B cell (primary cell): ENCODE data around the gene ALOX15B. TPM values are rescaled to one million over a fixed set of nuclear protein-coding genes. Genes with fewer than 3 reads are reported as not detected.

ENCODE experiments used
- ATAC-seq: fragments of 200-7000 bp; cut with Tn5 transposase; one replicate; pipeline ENCODE4 v1.10.0; 2021; ENCODE audit warnings: low read depth, mild to moderate bottlenecking, moderate number of reproducible peaks, moderate library complexity
- CTCF ChIA-PET: fragments of 350-600 bp; sonication (Branson Sonifier 250); formaldehyde crosslinking; loops from one replicate; lab custom pipeline; 2021; ENCODE audit warnings: antibody characterized with exemption, inconsistent platforms; lab: Charles Lee
- POLR2A ChIA-PET: fragments of 350-600 bp; sonication (Branson Sonifier 250); formaldehyde crosslinking; loops from one replicate; lab custom pipeline; 2021; ENCODE audit warnings: antibody characterized with exemption; lab: Charles Lee
- DNase-seq: peaks from one replicate; pipeline ENCODE4 v3.0.0; 2013
- H2AFZ ChIP-seq: 2 replicates; pipeline ENCODE4 v1.6.1; 2012; ENCODE audit warnings: mild to moderate bottlenecking, low read depth, low read length; ENCODE audit not compliant: insufficient read depth, poor library complexity, severe bottlenecking
- H3K27ac ChIP-seq, 2 donors: 1 replicate in 1 of 2; 2 replicates in 1 of 2; pipeline ENCODE4 v1.5.1; 2012 to 2013; ENCODE audit warnings: low read length in 2 of 2, mild to moderate bottlenecking in 2 of 2, moderate library complexity in 1 of 2
- H3K27me3 ChIP-seq, 4 experiments: fragments of 200-600 bp in 1 of 4; sonication (generic) in 1 of 4; replicated peaks in 1 of 4; 1 replicate in 2 of 4; 2 replicates in 2 of 4; pipeline versions ENCODE4 v1.6.1 to v1.7.0; 2013 to 2016; ENCODE audit warnings: low read length in 3 of 4, mild to moderate bottlenecking in 2 of 4, mixed read lengths in 1 of 4, moderate library complexity in 1 of 4; ENCODE audit not compliant: insufficient read depth in 4 of 4, control insufficient read depth in 3 of 4; ENCODE audit errors: control extremely low read depth in 1 of 4
- H3K36me3 ChIP-seq, 2 experiments: replicated peaks in 1 of 2; 1 replicate in 1 of 2; 2 replicates in 1 of 2; pipeline versions ENCODE4 v1.6.1 to v1.7.1; 2013; ENCODE audit warnings: low read length in 1 of 2; ENCODE audit not compliant: insufficient read depth in 2 of 2, control insufficient read depth in 1 of 2; ENCODE audit errors: control extremely low read depth in 1 of 2, extremely low read depth in 1 of 2
- H3K4me1 ChIP-seq, 2 donors: fragments of 200-600 bp in 1 of 2; sonication (generic) in 1 of 2; 1 replicate in 1 of 2; 2 replicates in 1 of 2; pipeline versions ENCODE4 v1.5.1 to v1.6.1; 2013 to 2017; ENCODE audit warnings: low read length in 2 of 2; ENCODE audit not compliant: control insufficient read depth in 2 of 2, insufficient read depth in 2 of 2
- H3K4me2 ChIP-seq: replicated peaks from 2 replicates; pipeline ENCODE3; 2012; ENCODE audit warnings: mild to moderate bottlenecking, low read depth, low read length; ENCODE audit not compliant: poor library complexity, severe bottlenecking
- H3K4me3 ChIP-seq, 5 experiments: fragments of 200-600 bp in 1 of 5; sonication (generic) in 1 of 5; 1 replicate in 3 of 5; 2 replicates in 2 of 5; pipeline versions ENCODE4 v1.5.1 to v1.7.0; 2011 to 2016; ENCODE audit warnings: low read length in 4 of 5, mild to moderate bottlenecking in 4 of 5, low read depth in 2 of 5, control low read depth in 1 of 5, moderate library complexity in 1 of 5; ENCODE audit not compliant: insufficient read depth in 1 of 5; ENCODE audit errors: control extremely low read depth in 1 of 5, extremely low read depth in 1 of 5
- H3K79me2 ChIP-seq: fragments of 200-600 bp; sonication (generic); one replicate; pipeline ENCODE4 v1.6.0; 2016; ENCODE audit warnings: low read length; ENCODE audit not compliant: control insufficient read depth, insufficient read depth
- H3K9ac ChIP-seq: fragments of 200-600 bp; sonication (generic); 2 replicates; pipeline ENCODE4 v1.6.1; 2017; ENCODE audit warnings: mild to moderate bottlenecking, low read length, moderate library complexity
- H3K9me3 ChIP-seq, 3 donors: one replicate each; pipeline versions ENCODE4 v1.6.1 to v1.7.1; 2013; ENCODE audit warnings: low read length in 2 of 3; ENCODE audit not compliant: control insufficient read depth in 2 of 3, insufficient read depth in 1 of 3; ENCODE audit errors: control extremely low read depth in 1 of 3
- H4K20me1 ChIP-seq: 2 replicates; pipeline ENCODE4 v1.6.0; 2012; ENCODE audit warnings: mild to moderate bottlenecking, low read length; ENCODE audit not compliant: insufficient read depth, control insufficient read depth, poor library complexity, severe bottlenecking
- H3K27ac Mint-ChIP-seq: one replicate; pipeline ENCODE4 v1.8.0; 2021; ENCODE audit warnings: mixed read lengths
- H3K27me3 Mint-ChIP-seq: one replicate; pipeline ENCODE4 v1.8.0; 2021; ENCODE audit warnings: mixed read lengths
- H3K4me1 Mint-ChIP-seq: one replicate; pipeline ENCODE4 v1.8.0; 2021; ENCODE audit warnings: mixed read lengths
- H3K4me3 Mint-ChIP-seq: one replicate; pipeline ENCODE4 v1.8.0; 2021; ENCODE audit warnings: mixed read lengths
- H3K9me3 Mint-ChIP-seq: one replicate; pipeline ENCODE4 v1.8.0; 2022; ENCODE audit warnings: mixed read lengths; ENCODE audit not compliant: insufficient read depth
- CTCF ChIP-seq: fragments of 200-600 bp; IDR thresholded peaks from one replicate; pipeline ENCODE4 v1.8.0; 2022; ENCODE audit warnings: antibody characterized with exemption, mild to moderate bottlenecking
- EZH2 ChIP-seq: IDR thresholded peaks from 2 replicates; pipeline ENCODE4 v1.6.1; 2012; ENCODE audit warnings: borderline replicate concordance, low read depth, mild to moderate bottlenecking, moderate library complexity, low read length; ENCODE audit not compliant: insufficient read depth, poor library complexity, severe bottlenecking
- WGBS: methylation state at CpG from one replicate; pipeline ENCODE4 v1.1.5; 2013; ENCODE audit warnings: missing lambda C conversion rate; ENCODE audit not compliant: insufficient coverage; 5-methylcytosine and 5-hydroxymethylcytosine counted together
- intact Hi-C: fragments of 100-400 bp; cut with micrococcal nuclease; formaldehyde crosslinking; loops from one replicate; pipeline ENCODE4 v1.10.0; 2022
- polyA plus RNA-seq: library from polyadenylated mRNA; depleted of rRNA; stranded (reverse); fragments of >200 nt; gene quantifications from 2 replicates; pipeline ENCODE4 v1.2.3, GENCODE V29; 2012
- total RNA-seq, 2 donors: library from RNA; stranded (reverse); fragments of 120-200 nt in 1 of 2; gene quantifications; 1 replicate in 1 of 2; 2 replicates in 1 of 2; pipeline versions ENCODE4 v1.2.3 to v1.2.4, GENCODE V29; 2013 to 2022

Gene ALOX15B
- total and polyA plus RNA-seq, 2 donors (not counting 1 experiment from before 2014, with no cell fraction given) = 0.03 TPM; not detected in 1

- Mint-ChIP-seq H3K27me3 (peaks cover 46% of the 10 kb centered on the region), H3K27ac (peak overlapping the region; percentile 64), H3K4me1 (peaks cover 29% of the 10 kb centered on the region), H3K9me3 (no peaks in the 10 kb centered on the region), H3K4me3 (peak overlapping the region; percentile 14)
- Histone ChIP-seq H4K20me1 (no peaks in the 10 kb centered on the region), H3K36me3 (no peaks in the 10 kb centered on the region), H3K4me2 (no peak overlapping the region), H3K27ac (no peak overlapping the region), H3K9me3 (peaks cover 0 to 19% (median 0%) of the 10 kb centered on the region in 3 donors), H3K9ac (no peak overlapping the region), H2AFZ (no peak overlapping the region), H3K4me3 (no peak overlapping the region), H3K4me1 (peaks cover 31 to 34% of the 10 kb centered on the region in 2 donors), H3K27me3 (peaks cover 0 to 57% (median 39%) of the 10 kb centered on the region in 4 experiments), H3K79me2 (no peaks in the 10 kb centered on the region)
- DNase-seq = peak; percentile 30
- TF ChIP-seq EZH2 (no peak), CTCF (no peak)
- POLR2A ChIA-PET = interaction anchor here (0.6 to 1.1 kb wide), 2 partner anchors 127 to 221 kb away, joined by 4 read pairs; partner anchors contain the start of gene SLC25A35
- intact Hi-C loops = no loop called here
- no peak for ATAC-seq
- CTCF ChIA-PET = interaction anchor here (0.6 to 11.5 kb wide), 25 partner anchors 8 to 447 kb away, joined by 3 to 360 read pairs (median 6); partner anchors contain the start of genes ALOX12B, ALOXE3, CNTROB and GUCY2D
- WGBS = 81% methylated on average over 7 of the region's 7 CpGs
These were observed 35.7 kb downstream of the ALOX15B start for GRCh38 chr17:8074554-8074953.

- no peak for TF ChIP-seq CTCF
- no peak for TF ChIP-seq EZH2
- H3K9me3 ChIP-seq = peaks cover 0 to 19% (median 0%) of the 10 kb centered on the region in 3 donors
- no peak overlapping the region for H3K4me3 Mint-ChIP-seq
- ChIA-PET POLR2A (interaction anchor here (0.6 kb wide), 1 partner anchor 127 kb away, joined by 4 read pairs; no protein-coding TSS in a partner anchor), CTCF (interaction anchor here (0.9 to 11.5 kb wide), 15 partner anchors 9 to 448 kb away, joined by 3 to 360 read pairs (median 10); partner anchors contain the start of genes ALOX12B, ALOXE3, SAT2 and SLC25A35)
- ATAC-seq (no peak), DNase-seq (no peak)
- H2AFZ ChIP-seq = no peak overlapping the region
- no peak overlapping the region for H3K27ac ChIP-seq
- 75% methylated on average over 1 of the region's 3 CpGs for WGBS
- H3K27me3 Mint-ChIP-seq = peaks cover 46% of the 10 kb centered on the region
- no peaks in the 10 kb centered on the region for H3K9me3 Mint-ChIP-seq
- H3K79me2 ChIP-seq = peaks cover under 1% of the 10 kb centered on the region
- no peaks in the 10 kb centered on the region for H4K20me1 ChIP-seq
- H3K27me3 ChIP-seq = peaks cover 0 to 57% (median 39%) of the 10 kb centered on the region in 4 experiments
- H3K4me1 ChIP-seq = peaks cover 32 to 35% of the 10 kb centered on the region in 2 donors
- H3K36me3 ChIP-seq = no peaks in the 10 kb centered on the region
- no peak overlapping the region for H3K4me2 ChIP-seq
- H3K27ac Mint-ChIP-seq = no peak overlapping the region
- peaks cover 34% of the 10 kb centered on the region for H3K4me1 Mint-ChIP-seq
- H3K9ac ChIP-seq = no peak overlapping the region
- no peak overlapping the region for H3K4me3 ChIP-seq
- intact Hi-C loops = no loop called here
These were observed 36.2 kb downstream of the ALOX15B start for GRCh38 chr17:8075081-8075480.
